Calu3 (cell line): ENCODE results near the gene TLCD3A. TPM values are rescaled to one million over a fixed set of nuclear protein-coding genes. Genes with fewer than 3 reads are reported as not detected.

Experiments
- BruUV-seq: library from RNA; stranded (reverse); fragments of 400-500 nt; replicated peaks from 2 replicates; lab custom pipeline; 2021; lab: Mats Ljungman, UMichigan
- CTCF ChIA-PET: fragments of 300-600 bp; sonication (Branson Sonifier 250); formaldehyde crosslinking; loops from one replicate; lab custom pipeline; 2022; ENCODE audit warnings: antibody characterized with exemption; lab: Charles Lee
- DNase-seq: peaks from one replicate; pipeline ENCODE4 v3.0.0; 2022
- H3K27ac Mint-ChIP-seq: one replicate; pipeline ENCODE4 v1.8.0; 2022; ENCODE audit warnings: mixed read lengths; ENCODE audit not compliant: unreplicated experiment
- H3K27me3 Mint-ChIP-seq: one replicate; pipeline ENCODE4 v1.8.0; 2022; ENCODE audit warnings: mixed read lengths; ENCODE audit not compliant: unreplicated experiment
- H3K36me3 Mint-ChIP-seq: one replicate; pipeline ENCODE4 v1.8.0; 2022; ENCODE audit warnings: mild to moderate bottlenecking, moderate library complexity, mixed read lengths; ENCODE audit not compliant: insufficient read depth, unreplicated experiment
- H3K4me1 Mint-ChIP-seq: one replicate; pipeline ENCODE4 v1.8.0; 2022; ENCODE audit warnings: mild to moderate bottlenecking, low read depth, mixed read lengths; ENCODE audit not compliant: unreplicated experiment
- H3K4me3 Mint-ChIP-seq: one replicate; pipeline ENCODE4 v1.8.0; 2022; ENCODE audit warnings: mild to moderate bottlenecking, low read depth, moderate library complexity, mixed read lengths; ENCODE audit not compliant: unreplicated experiment
- H3K9me3 Mint-ChIP-seq: one replicate; pipeline ENCODE4 v1.8.0; 2022; ENCODE audit warnings: low read depth, mixed read lengths; ENCODE audit not compliant: unreplicated experiment
- intact Hi-C: fragments of 100-400 bp; cut with micrococcal nuclease; formaldehyde crosslinking; loops from one replicate; pipeline ENCODE4 v1.10.0; 2022; ENCODE audit not compliant: unreplicated experiment
- total RNA-seq: library from RNA; stranded (reverse); gene quantifications from 2 replicates; pipeline ENCODE4 v1.2.3, GENCODE V29; 2022
- TF ChIP-seq, protein P1 (sequence below): fragments of 200-600 bp; IDR thresholded peaks from one replicate; pipeline ENCODE4 v1.8.0; 2022; ENCODE audit warnings: antibody characterized with exemption; ENCODE audit not compliant: unreplicated experiment

Gene TLCD3A
- total RNA-seq, 1 experiment from 2014 or later = 20.3 TPM

DNA sequence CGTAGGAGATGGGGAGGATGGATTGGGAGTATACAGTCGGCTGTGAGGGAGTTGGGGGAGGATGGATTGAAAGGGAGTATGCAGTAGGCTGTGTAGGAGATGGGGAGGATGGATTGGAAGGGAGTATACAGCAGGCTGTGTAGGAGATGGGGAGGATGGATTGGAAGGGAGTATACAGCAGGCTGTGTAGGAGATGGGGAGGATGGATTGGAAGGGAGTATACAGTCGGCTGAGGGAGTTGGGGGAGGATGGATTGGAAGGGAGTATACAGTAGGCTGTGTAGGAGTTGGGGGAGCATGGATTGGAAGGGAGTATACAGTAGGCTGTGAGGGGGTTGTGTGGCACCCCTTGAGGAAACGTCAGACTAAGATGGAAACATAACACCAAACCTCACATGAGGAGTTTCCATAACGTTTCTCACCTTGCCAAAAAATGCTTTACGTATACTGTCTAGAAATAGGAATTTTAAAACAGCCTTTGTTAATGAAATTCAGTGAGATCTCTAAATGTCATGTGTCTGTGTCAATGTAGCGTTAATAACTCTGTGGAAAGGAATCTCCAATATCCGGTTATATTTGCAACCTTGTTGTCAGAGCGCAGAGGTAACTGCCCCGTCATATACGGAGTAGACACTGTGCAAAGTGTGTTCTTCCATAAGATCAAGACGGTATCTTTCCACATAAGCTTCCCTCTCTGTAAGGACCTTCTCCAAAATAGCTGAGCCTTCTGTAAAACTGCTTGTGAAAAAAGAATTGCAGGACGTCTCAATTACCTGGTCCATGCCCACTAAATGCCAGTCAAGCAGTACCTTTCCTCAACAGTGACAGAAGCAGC lies 11.5 kb upstream of the TLCD3A start:
- TF ChIP-seq, protein P1, sequence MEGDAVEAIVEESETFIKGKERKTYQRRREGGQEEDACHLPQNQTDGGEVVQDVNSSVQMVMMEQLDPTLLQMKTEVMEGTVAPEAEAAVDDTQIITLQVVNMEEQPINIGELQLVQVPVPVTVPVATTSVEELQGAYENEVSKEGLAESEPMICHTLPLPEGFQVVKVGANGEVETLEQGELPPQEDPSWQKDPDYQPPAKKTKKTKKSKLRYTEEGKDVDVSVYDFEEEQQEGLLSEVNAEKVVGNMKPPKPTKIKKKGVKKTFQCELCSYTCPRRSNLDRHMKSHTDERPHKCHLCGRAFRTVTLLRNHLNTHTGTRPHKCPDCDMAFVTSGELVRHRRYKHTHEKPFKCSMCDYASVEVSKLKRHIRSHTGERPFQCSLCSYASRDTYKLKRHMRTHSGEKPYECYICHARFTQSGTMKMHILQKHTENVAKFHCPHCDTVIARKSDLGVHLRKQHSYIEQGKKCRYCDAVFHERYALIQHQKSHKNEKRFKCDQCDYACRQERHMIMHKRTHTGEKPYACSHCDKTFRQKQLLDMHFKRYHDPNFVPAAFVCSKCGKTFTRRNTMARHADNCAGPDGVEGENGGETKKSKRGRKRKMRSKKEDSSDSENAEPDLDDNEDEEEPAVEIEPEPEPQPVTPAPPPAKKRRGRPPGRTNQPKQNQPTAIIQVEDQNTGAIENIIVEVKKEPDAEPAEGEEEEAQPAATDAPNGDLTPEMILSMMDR = no peak
- intact Hi-C loops = no loop called here
- peaks cover 12% of the 10 kb centered on the region for H3K36me3 Mint-ChIP-seq
- BruUV-seq = no TSS peak
- H3K4me1 Mint-ChIP-seq = no peaks in the 10 kb centered on the region
- H3K9me3 Mint-ChIP-seq = no peaks in the 10 kb centered on the region
- DNase-seq = no peak
- H3K27ac Mint-ChIP-seq = no peak overlapping the region
- no peaks in the 10 kb centered on the region for H3K27me3 Mint-ChIP-seq
- H3K4me3 Mint-ChIP-seq = no peak overlapping the region
- CTCF ChIA-PET = no interaction called here

GRCh38 chr17:721540-721937 lies 10.9 kb upstream of the TLCD3A start:
- intact Hi-C loops = no loop called here
- H3K4me1 Mint-ChIP-seq = peaks cover 3% of the 10 kb centered on the region
- CTCF ChIA-PET = no interaction called here
- TF ChIP-seq, protein P1 = no peak
- H3K27me3 Mint-ChIP-seq = no peaks in the 10 kb centered on the region
- no peak overlapping the region for H3K27ac Mint-ChIP-seq
- no peak overlapping the region for H3K4me3 Mint-ChIP-seq
- DNase-seq = no peak
- no TSS peak for BruUV-seq
- H3K36me3 Mint-ChIP-seq = peaks cover 14% of the 10 kb centered on the region
- H3K9me3 Mint-ChIP-seq = no peaks in the 10 kb centered on the region

- TF ChIP-seq, protein P1 = no peak
- CTCF ChIA-PET = interaction anchor here (0.7 kb wide), 1 partner anchor 272 kb away, joined by 3 read pairs; the partner anchor contains the start of gene TIMM22
- Mint-ChIP-seq H3K27me3 (no peaks in the 10 kb centered on the region), H3K4me1 (peaks cover 14% of the 10 kb centered on the region), H3K27ac (no peak overlapping the region), H3K9me3 (no peaks in the 10 kb centered on the region), H3K4me3 (no peak overlapping the region), H3K36me3 (peaks cover 4% of the 10 kb centered on the region)
- DNase-seq = no peak
- intact Hi-C loops = no loop called here
- no TSS peak for BruUV-seq
Observed at GRCh38 chr17:725084-725483, 7.3 kb upstream of the TLCD3A start.

- no TSS peak for BruUV-seq
- peaks cover 14% of the 10 kb centered on the region for H3K4me1 Mint-ChIP-seq
- no peaks in the 10 kb centered on the region for H3K27me3 Mint-ChIP-seq
- CTCF ChIA-PET = interaction anchor here (0.7 kb wide), 1 partner anchor 40 kb away, joined by 5 read pairs; no protein-coding TSS in a partner anchor
- TF ChIP-seq, protein P1 = no peak
- intact Hi-C loops = no loop called here
- H3K36me3 Mint-ChIP-seq = peaks cover 4% of the 10 kb centered on the region
- H3K27ac Mint-ChIP-seq = no peak overlapping the region
- no peaks in the 10 kb centered on the region for H3K9me3 Mint-ChIP-seq
- H3K4me3 Mint-ChIP-seq = no peak overlapping the region
- DNase-seq = no peak
Observed at GRCh38 chr17:725746-726145, 6.7 kb upstream of the TLCD3A start.
